HG03135 (cell line): Measurements from ENCODE around the gene DAGLA.

Experiments used
- ATAC-seq: cut with Tn5 transposase; IDR thresholded peaks from one replicate; pipeline ENCODE4 v1.9.1; 2021; ENCODE audit warnings: mild to moderate bottlenecking, moderate library complexity; ENCODE audit not compliant: unreplicated experiment

The DAGLA gene

DNA sequence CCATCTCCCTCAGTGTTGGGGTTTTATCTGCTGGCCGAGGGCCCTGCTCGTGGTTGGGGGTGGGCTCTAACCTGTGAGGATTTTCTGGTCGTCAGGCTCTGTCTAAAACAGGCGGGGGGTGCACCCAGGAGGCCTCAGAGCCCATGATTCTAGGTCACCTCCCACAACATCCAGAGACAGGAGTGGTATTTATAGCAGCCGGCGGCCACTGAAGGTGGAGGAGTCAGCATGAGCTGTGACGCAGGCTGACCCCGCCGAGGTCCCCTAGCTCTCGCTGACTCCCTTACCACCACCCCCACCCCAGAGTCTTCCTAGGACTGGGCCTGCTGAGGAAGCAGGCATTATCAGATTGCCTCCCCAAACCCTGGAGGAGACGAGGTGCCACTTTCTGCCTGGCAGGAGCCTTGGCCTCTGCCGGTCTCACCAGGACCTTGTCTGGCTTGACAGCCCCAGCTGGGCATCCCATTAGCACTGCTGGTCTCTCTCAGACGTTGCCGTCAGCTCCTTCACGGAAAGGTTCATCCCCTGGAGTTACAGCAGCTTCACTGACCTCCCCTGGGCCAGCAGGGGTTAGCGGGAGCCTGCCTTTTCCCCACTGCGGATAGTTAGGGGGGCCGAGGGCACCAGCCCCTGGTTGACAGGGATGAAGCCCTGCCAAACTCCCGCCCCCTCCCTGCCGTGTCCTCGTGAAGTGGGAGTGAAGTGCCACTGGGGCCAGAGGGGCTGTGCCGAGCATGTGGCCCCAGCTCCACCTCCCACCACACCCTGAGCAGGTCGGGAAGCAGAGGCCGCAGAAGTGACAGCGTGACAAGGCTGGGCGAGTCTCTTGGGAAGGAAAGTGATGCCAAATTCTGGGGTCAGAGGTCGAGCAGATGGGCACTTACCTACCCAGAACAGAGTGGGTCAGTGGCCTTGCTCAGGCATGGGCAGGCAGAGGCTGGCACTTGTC lies 26.5 kb downstream of the DAGLA start:
- ATAC-seq, result no peak

DNA sequence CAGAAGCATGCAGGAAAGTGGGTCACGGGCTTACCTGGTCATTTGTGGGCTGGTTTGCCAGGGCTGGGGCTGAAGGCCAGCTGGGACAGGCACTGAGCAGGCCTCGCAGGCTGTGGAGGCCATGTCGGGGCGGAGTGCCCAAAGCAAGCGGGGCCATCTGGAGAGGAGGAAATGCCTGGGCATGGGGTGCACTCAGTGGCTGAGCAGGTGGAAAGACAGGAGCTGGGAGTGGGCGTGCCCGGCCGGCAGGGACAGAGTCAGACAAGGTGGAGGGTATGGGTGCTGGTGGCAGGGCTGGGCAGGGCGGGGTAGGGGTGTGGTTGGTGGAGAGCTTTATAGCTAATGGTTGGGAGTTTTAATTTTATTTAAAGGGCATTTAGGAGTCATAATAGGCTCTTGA lies 27.4 kb downstream of the DAGLA start:
- ATAC-seq, result no peak

DNA sequence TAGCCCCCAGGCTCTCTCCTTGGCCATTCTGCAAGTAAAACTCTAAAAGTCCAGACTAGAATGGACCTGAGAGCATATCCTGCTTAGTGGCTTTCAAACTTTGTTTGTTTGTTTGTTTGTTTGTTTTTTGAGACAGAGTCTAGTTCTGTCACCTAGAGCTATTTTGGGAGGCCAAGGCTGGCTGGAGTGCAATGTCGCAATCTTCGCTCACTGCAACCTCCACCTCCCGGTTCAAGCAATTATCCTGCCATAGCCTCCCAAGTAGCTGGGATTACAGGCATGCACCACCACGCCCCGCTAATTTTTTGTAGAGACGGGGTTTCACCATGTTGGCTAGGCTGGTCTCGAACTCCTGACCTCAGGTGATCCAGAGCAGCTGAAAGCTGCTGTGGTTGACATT lies 28.9 kb downstream of the DAGLA start:
- no peak for ATAC-seq

GRCh38 chr11:61709572-61709971 lies 29.4 kb downstream of the DAGLA start:
- no peak for ATAC-seq

- no peak for ATAC-seq
These were observed 29.8 kb downstream of the DAGLA start for GRCh38 chr11:61710019-61710418.

GRCh38 chr11:61711037-61711436 lies 30.8 kb downstream of the DAGLA start:
- ATAC-seq, result no peak

DNA sequence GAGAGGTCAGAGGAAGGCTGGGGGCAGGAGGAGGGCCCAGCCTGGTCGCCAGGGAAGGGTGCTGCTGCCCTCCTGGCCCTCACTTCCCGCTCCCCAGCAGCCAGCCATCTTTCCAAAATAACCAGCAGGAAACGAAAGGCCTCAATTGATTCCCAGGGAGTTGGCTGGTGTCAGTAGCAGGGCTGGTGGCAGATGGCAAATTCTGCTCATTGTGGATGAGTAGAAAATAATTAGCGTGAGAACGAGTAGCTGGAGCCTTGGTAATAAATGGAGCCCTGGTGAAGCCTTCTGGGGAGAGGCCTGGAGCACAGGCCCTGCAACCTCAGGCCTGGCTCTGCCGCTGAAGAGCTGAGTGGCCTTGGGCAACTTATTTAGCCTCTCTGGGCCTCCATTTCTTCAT lies 31.3 kb downstream of the DAGLA start:
- no peak for ATAC-seq

GRCh38 chr11:61712314-61712713 lies 32.1 kb downstream of the DAGLA start:
- ATAC-seq, result no peak

DNA sequence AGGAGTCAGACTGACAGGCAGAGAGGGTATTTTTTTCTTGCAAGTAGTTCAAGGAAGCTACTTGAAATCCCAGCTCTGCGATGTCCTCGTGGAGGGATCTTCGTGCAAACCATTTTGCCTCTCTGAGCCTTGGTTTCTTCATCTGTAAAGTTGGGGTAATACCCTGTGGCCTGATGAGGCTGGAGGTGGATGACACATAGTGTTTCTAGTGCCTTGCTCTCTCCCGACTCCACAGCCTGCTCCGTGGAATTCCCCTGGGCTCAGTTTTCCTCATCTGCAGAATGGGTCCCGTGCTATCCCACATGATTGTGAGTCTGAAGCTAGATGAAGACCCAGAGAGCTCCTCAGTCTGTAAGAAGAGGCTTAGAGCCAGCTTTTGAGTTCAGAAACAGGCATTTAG lies 32.7 kb downstream of the DAGLA start:
- no peak for ATAC-seq

DNA sequence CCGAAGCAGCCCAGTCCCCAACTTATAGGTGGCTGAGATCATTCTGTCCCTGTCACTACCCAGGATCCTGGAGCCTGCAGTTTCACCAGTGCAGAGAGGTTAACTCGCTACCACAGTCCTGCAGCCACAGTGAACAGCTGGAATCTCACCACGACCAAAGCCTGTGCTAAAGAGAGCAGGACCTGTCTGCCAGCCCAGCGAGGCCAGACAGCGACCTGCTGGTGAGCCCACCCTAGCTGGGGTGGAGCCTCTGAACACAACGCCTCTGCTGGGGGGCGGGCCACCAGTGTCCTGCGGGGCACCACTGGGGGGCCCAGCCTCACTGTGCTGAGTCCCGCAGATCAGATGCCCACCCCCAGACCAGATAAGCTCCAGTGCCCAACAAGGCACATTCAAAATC lies 33.3 kb downstream of the DAGLA start:
- no peak for ATAC-seq

GRCh38 chr11:61713906-61714305 lies 33.7 kb downstream of the DAGLA start:
- ATAC-seq, result no peak

GRCh38 chr11:61714316-61714715 lies 34.1 kb downstream of the DAGLA start:
- ATAC-seq, result no peak

DNA sequence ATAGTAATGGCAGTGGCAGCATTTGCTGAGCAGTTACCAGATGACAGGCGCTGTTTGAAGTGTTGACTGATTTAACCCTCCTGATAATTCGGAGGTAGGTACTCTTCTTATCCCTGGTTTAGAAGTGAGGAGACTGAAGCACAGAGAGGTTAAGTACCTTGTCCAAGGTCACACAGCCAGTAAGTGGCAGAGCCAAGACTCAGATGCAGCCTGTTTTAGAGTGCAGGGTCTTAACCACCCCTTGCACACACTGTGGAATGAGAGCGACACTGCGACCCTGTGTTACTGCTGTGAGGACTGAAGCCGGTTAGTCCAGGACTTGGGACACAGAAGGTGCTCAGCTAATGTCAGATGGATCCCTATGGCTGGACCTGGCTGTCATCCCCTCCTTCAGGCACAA lies 34.7 kb downstream of the DAGLA start:
- no peak for ATAC-seq

DNA sequence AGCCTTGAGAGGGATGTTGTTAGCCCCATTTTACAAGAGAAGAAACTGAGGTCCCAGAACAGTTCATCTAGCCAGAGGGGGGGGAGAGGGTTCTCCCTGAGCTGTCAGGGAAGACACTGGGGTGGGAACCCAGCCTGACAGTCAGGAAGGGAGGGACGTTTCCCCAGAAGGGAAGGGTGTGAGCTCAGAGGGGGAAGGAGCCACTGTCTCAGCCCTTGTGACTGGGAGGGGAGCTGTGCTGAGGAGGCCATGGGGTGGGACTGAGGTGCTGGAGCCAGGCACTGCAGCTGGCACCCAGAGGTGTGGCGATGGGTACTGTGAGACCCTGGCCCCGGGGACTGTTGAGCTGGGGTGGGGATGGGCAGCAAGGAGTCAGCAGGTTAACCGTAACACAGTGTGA lies 35.7 kb downstream of the DAGLA start:
- ATAC-seq, result no peak

GRCh38 chr11:61716478-61717285 lies 36.5 kb downstream of the DAGLA start:
- ATAC-seq, result no peak

GRCh38 chr11:61717286-61718033 lies 37.3 kb downstream of the DAGLA start:
- no peak for ATAC-seq

DNA sequence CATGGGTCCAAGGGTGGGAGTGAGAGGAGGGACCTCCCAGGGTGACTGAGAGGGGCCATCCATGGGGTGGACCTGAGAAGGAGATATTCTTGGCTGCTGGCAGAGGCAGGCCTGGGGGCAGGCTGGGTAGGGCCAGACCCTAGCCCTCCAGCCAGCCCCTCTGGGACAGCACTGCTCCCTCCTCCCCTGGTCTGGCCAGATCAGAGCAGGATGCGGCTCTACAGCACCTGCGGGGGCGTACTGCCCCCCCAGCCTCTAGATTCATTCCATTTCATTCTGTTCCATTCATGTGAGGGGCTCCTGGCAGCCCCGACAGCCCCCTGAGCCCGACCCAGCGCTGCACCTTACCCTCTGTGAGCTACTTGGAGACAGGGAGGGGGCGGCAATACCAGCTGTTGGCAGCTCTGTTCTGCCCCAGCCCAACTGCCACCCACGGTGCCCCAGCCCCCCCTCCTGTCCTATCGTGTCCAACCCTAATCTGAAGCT lies 37.9 kb downstream of the DAGLA start:
- ATAC-seq, result no peak

GRCh38 chr11:61718621-61719302 lies 38.6 kb downstream of the DAGLA start:
- no peak for ATAC-seq

- no peak for ATAC-seq
These were observed 39.8 kb downstream of the DAGLA start for GRCh38 chr11:61719978-61720377.

DNA sequence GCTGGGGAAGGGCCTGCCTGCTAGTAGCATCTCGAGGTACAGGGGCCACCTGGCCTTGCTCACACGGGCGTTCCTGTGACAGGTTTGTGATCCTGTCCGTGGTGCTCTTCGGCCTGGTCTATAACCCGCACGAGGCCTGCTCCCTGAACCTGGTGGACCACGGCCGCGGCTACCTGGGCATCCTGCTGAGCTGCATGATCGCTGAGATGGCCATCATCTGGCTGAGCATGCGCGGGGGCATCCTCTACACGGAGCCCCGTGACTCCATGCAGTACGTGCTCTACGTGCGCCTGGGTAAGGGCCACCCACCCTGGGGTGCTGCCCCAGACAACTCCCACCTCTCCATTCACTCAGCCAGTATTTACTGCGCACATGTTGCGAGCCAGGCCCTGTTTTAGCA lies 40.4 kb downstream of the DAGLA start:
- ATAC-seq, result no peak

GRCh38 chr11:61724437-61724836 lies 44.2 kb downstream of the DAGLA start:
- no peak for ATAC-seq
